Amniotic epithelial cell (primary cell): Measurements from ENCODE around the gene DBX2.
"Not testable (repeated sequence)": the region's sequence is repeated elsewhere in the genome, so short reads cannot be mapped to it uniquely, and the experiment has no call there.

Source experiments
- DNase-seq: peaks from one replicate; pipeline ENCODE4 v3.0.0-alpha.2; 2010; ENCODE audit warnings: low read depth

DBX2 gene

DNA sequence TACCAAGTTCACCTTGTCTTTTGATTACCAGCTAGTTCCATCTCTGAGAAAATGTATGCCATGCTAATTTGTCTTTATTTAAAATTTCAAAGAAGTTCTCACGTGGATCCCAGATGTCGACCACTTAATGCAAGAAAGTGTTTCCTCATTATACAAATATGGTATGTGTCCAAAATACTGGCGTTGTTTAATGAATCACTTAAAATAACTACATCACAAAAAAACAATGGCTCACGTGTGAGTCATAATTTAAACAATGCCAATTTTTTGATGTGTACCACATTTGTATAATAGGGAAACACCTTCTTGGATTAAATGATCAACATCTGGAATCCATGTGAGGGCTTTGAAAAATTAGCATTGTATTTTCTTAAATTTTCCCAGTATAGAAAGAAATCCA is 40.8 kb downstream of the DBX2 start:
- no peak for DNase-seq

DNA sequence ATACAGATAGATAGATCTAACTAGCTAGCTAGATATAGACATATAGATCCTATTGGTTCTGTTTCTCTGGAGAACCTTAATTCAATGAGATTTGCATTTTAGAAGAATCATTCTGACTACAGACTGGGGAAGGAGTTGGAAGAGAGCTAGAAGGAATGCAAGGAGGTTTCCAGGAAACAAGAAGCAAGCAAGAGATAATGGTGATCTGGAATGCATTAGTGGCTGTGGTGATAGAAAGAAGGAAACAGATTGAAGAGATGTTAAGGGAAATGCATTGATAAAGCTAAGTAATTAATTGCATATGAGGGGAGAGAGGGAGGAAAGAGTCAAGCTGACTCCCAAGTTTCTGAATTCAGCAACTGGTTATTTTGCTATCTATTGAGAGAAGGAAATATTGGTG is 42.7 kb downstream of the DBX2 start:
- no peak for DNase-seq

DNA sequence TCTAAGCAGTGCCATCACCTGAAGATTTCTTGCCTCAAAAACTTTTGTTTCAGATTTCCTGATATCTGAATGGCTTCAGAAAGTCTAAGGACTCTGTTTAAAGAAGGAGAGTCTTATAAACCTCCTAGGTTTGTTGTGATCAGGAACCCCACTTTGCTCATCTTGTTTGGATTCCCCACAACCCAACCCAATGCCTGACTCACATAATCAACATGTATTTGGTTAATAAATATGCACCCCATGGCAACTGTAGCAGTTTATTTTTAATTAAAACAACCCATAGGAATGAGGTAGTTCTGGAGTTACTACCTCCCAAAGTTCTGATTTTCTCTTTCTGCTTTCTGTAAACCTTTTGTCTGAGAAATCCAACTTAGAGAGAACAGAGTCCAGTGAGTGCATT is 51.5 kb downstream of the DBX2 start:
- DNase-seq: no peak

DNA sequence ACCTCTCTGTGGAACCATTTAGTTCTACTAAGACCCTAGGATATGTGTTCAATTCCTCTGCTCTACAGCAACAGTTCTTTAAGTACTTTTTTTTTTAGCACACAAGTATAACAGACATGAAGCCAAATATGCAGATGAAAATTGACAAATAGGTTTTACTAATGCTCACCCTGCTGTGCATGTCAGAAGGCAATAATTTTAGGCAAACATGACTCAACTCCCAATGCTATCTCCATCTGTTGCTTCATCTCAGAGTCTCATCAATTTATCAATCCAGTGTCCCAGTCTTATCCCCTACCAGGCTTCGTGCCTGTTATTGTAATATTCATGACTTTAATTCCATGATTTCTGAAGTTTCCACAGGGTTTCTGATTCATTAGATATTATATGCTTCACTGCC is 57.7 kb downstream of the DBX2 start:
- DNase-seq: no peak

DNA sequence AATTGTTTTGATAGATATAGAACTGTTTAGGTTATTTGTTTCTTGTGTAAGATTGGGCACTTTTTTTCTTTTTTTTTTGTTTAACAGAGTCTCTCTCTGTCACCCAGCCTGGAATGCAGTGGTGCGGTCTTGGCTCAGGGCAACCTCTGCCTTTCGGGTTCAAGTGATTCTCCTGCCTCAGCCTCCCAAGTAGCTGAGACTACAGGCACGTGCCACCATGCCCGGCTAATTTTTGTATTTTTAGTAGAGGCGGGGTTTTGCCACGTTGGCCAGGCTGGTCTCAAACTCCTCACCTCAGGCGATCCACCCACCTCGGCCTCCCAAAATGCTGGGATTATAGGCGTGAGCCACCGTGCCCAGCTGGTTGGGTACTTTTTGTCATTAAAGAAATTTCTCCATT is 66.0 kb downstream of the DBX2 start:
- DNase-seq: not testable (repeated sequence)

DNA sequence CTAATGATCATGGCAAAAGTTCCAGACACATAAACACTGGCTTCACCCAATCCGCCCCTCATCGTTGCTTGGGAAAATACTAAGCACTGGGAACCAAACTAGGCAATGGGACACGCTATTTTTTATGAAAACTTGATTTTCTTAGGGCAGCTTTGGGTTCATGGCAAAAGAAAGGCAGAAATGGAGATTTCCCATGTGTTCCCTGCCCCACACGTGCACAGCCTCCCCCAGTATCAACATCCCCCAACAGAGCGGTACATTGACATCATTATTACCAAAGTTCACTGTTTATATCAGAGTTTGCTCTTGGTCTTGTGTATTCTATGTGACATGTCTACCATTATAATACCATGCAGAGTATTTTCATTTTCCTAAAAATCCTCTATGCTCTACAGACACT is 71.0 kb downstream of the DBX2 start:
- DNase-seq: no peak

DNA sequence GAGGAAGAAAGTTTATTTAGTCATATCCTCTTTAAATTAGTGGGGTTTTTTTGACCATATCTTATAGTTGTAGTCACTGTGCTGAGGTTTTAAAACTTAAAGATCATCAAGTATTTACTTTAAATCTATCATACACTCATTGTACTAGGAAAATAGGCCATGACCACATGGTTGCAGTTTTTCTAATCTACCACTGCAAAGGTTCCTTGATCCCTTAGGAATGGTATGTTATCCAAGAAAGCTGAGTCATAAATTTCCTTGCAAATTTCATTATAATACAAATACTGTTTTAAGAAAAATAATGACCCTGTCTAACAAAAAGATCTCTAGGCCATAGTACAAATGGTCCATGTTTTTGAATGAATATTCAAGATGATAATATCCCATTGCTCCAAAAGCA is 74.7 kb downstream of the DBX2 start:
- DNase-seq: no peak

DNA sequence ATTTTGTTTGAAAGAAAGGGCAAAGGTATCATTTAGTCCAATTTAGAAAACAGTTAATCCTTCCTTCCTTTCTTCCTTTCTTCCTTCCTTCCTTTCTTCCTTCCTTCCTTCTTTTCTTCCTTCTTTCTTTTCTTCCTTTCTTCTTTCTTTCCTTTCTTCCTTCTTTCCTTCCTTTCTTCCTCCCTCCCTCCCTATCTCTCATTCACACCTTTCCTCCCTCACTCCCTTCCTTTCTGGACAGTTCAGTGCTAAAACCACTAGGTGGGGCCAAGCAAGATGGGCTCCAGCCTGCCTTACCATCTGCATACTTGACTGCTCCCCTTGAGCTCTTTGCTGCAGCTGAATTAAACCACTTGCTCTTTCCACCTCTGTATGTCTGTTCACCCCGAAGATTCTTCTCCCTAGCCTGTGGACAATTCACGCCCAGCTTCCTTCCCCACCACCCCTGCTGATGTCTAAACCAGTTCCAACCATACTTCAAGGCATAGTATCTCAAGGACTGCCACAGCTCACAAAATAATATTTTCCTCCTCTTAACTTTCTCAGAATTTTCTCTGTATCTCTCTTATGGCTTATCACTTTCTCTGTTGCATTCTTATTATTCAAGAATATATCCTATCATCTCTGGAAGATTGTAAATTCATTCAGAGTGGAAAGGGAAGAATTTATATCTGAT is 78.0 kb downstream of the DBX2 start:
- peak; percentile 0 for DNase-seq

DNA sequence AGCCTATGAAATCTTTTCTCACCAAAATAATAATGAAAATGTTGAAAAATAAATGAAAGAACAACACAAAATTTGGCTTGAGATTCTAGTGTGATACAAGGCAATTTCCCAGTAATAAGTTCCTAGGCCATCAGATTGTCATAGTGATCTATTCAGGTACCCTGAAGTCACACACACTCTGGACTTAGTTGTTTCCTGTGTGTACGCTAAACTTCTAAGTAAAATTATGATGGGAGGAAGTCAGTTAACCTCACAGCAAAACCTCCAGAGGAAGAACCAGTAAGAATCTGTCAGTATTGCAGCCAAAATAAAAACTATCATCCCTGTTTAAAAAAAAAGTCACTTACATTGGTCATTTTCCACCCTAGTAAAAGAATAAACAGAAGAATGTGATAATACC is 81.9 kb downstream of the DBX2 start:
- no peak for DNase-seq
